Omental fat pad (tissue), 4 donors: Measurements from ENCODE around the gene OR10V1. TPM values are rescaled to one million over a fixed set of nuclear protein-coding genes. Genes with fewer than 3 reads are reported as not detected.

Experiments used
- ATAC-seq: fragments of 150-250 bp; one replicate; pipeline ENCODE4 v1.9.1; 2016; ENCODE audit warnings: mild to moderate bottlenecking, moderate library complexity; ENCODE audit not compliant: low FRiP score
- DNase-seq: peaks from one replicate; pipeline ENCODE4 v3.0.0-alpha.2; 2019; ENCODE audit warnings: low spot score
- total RNA-seq, 4 donors: library from RNA; depleted of rRNA; stranded (reverse); fragments of >200 nt; gene quantifications; one replicate each; pipeline ENCODE4 v1.1.0, GENCODE V29; 2016
- TF ChIP-seq, protein P1 (sequence below), 3 donors: fragments of 450-650 bp; IDR thresholded peaks; one replicate each; pipeline ENCODE4 v1.5.1; 2016 to 2017; ENCODE audit warnings: antibody characterized with exemption in 3 of 3, mild to moderate bottlenecking in 3 of 3, moderate library complexity in 2 of 3

The OR10V1 gene
- total RNA-seq, 4 donors from 2014 or later = not detected

DNA sequence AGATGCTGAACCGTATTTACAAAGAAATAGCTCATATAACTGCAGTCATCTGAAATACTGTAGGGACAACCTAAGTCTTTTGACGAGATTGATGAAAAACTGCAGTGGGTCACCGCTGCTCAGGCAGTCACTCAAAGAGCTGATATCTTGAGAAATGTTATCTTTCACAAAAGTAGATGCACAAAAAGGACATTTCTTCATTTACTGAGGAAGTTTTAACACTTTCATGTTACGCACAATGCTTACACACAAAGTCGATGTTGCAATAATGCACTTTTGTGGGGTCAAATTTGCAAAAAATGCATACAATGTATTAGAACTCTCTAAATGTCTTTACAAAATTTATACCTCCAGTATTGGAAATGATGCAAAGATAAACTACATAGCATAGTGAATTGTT, 16.2 kb upstream of the OR10V1 start:
- DNase-seq (no peak), ATAC-seq (no peak)
- TF ChIP-seq, protein P1, sequence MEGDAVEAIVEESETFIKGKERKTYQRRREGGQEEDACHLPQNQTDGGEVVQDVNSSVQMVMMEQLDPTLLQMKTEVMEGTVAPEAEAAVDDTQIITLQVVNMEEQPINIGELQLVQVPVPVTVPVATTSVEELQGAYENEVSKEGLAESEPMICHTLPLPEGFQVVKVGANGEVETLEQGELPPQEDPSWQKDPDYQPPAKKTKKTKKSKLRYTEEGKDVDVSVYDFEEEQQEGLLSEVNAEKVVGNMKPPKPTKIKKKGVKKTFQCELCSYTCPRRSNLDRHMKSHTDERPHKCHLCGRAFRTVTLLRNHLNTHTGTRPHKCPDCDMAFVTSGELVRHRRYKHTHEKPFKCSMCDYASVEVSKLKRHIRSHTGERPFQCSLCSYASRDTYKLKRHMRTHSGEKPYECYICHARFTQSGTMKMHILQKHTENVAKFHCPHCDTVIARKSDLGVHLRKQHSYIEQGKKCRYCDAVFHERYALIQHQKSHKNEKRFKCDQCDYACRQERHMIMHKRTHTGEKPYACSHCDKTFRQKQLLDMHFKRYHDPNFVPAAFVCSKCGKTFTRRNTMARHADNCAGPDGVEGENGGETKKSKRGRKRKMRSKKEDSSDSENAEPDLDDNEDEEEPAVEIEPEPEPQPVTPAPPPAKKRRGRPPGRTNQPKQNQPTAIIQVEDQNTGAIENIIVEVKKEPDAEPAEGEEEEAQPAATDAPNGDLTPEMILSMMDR (IDR thresholded peaks at IDR 0.05) = no peak

DNA sequence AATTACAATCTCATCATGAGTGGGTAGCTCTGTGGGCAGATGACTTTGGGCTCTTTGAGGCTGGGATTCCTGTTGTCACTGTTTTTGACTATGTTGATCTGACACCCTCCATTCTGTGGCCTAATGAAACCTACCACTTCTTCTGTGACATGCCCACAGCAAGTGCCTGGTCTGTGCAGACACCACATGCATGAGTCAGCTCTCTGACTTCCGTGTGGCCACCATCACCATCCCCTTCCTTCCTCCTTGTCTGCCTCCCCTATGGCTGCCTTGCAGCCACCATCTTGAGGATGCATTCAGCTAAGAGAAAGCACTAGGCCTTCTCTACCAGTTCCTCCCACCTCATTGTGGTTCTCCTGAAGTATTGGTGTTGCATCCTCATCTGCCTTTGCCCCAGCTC, 15.3 kb upstream of the OR10V1 start:
- no peak for DNase-seq
- TF ChIP-seq, protein P1 (IDR thresholded peaks at IDR 0.05) = no peak
- no peak for ATAC-seq

DNA sequence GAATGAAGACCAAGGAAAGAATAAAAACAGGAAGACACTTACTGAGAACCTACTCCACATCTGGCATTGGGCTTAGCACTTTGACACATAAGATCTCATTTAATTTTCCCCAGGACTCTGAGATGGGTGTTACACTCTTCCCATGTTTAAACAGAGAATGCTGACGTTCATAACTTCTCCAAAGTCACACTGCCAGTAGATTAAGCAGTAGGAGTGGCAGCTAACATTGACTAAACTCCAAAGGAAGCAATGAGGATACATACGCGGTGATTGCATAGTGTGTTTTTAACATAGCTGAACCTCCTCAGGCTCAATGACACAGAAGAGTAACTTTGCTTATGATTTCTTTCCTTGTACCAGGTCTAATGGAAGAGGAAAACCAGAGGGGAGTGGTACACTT, 14.5 kb upstream of the OR10V1 start:
- DNase-seq = no peak
- ATAC-seq = no peak

DNA sequence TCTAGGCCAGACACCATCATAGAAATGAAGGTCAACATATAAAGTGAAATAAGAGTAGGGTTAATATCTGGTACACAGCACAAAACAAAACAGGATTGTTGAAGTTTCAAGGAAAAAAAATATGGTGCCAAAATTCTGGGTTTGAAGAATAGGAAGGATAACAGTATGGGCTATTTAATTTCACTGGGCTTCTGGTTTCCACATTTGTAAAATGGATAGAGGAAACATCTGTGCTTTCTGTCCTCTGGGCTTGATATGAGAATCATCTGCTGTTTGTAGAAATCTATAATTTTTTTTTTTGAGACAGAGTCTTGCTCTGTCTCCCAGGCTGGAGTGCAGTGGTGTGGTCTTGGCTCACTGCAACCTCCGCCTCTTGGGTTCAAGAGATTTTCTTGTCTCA, 13.8 kb upstream of the OR10V1 start:
- no peak for DNase-seq
- TF ChIP-seq, protein P1 (IDR thresholded peaks at IDR 0.05) = no peak
- no peak for ATAC-seq

More for the DNA sequence above, 14.5 kb upstream of the OR10V1 start:
- TF ChIP-seq, protein P1 (IDR thresholded peaks at IDR 0.05) = no peak

DNA sequence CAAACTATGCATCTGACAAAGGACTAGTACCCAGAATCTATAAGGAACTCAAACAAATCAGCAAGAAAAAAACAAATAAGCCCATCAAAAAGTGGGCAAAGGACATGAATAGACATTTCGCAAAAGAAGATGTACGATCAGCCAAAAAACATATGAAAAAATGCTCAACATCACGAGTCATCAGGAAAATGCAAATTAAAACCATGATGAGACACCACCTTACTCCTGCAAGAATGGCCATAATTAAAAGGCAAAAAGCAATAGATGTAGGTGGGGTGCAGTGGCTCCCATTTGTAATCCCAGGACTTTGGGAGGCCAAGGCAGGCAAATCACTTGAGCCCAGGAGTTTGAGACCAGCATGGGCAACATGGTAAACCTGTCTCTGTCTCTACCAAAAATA, 10.4 kb upstream of the OR10V1 start:
- TF ChIP-seq, protein P1 (IDR thresholded peaks at IDR 0.05) = no peak
- DNase-seq = no peak
- ATAC-seq = no peak

DNA sequence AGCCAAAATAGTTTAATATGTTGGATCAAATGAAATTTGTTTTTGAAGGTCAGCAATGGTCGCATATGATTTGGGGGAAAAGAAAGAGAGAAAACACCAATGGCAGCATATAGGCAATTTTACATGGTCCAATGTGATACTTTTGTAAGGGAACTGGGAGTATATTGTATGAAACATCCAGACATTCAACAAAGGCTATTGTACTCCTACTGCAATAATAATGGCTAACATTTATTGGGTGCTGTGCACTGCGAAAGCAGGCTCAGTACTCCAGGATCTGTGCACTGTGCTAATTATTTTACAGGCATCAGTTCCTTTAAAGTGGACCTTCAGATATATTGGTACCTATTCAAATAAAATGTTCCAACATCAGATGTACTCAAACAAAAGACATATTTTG, 5.9 kb upstream of the OR10V1 start:
- DNase-seq = no peak
- TF ChIP-seq, protein P1 (IDR thresholded peaks at IDR 0.05) = no peak
- no peak for ATAC-seq

DNA sequence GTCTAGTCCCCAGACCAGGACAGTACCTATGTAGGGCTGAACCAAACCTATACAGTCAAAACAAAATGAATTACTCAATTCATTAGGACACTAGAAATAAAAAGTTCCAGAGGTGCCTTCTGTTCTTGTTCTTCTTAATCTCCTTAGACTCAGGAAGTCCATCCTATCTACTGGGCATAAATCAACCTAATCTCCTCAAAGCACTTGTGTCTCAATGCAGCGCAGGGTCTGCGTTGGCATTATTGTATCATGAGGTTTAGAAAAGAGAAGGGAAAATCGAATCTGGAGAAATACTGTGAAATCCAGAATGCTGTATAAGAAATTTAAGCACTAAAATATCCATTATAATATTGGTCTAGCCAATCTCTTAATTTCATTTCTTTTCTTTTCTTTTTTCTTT, 2.4 kb upstream of the OR10V1 start:
- ATAC-seq (no peak), DNase-seq (no peak)
- TF ChIP-seq, protein P1 (IDR thresholded peaks at IDR 0.05) = no peak
